ENCODE data around the gene TEKTIP1.

Gene TEKTIP1

GRCh38 chr19:3543150-3544057, 4.4 kb downstream of the TEKTIP1 start:
- Histone ChIP-seq H3K27me3 (ENCODE audit: control insufficient read depth in 1 of 2, insufficient read depth in 2 of 2, low read length in 2 of 2) (no peaks in the 10 kb centered on the region), H3K4me3 (ENCODE audit: low read length in 2 of 2) (no peak overlapping the region), H3K27ac (ENCODE audit: low read length) (no peak overlapping the region), H3K9ac (ENCODE audit: low read length in 2 of 2) (no peak overlapping the region), H3K9me3 (ENCODE audit: control insufficient read depth in 2 of 2, low read length in 2 of 2) (no peaks in the 10 kb centered on the region), H3K36me3 (ENCODE audit: control insufficient read depth in 2 of 2, insufficient read depth in 2 of 2, low read length in 2 of 2) (peaks cover 3 to 4% of the 10 kb centered on the region in 2 donors), H3K4me1 (ENCODE audit: control insufficient read depth, insufficient read depth, low read length) (peaks cover 2% of the 10 kb centered on the region)

GRCh38 chr19:3544058-3544376, 5.0 kb downstream of the TEKTIP1 start:
- Histone ChIP-seq H3K27ac (ENCODE audit: low read length) (no peak overlapping the region), H3K9me3 (ENCODE audit: control insufficient read depth in 2 of 2, low read length in 2 of 2) (no peaks in the 10 kb centered on the region), H3K4me1 (ENCODE audit: control insufficient read depth, insufficient read depth, low read length) (no peaks in the 10 kb centered on the region), H3K4me3 (ENCODE audit: low read length in 2 of 2) (no peak overlapping the region), H3K27me3 (ENCODE audit: control insufficient read depth in 1 of 2, insufficient read depth in 2 of 2, low read length in 2 of 2) (no peaks in the 10 kb centered on the region), H3K36me3 (ENCODE audit: control insufficient read depth in 2 of 2, insufficient read depth in 2 of 2, low read length in 2 of 2) (peaks cover 3 to 4% of the 10 kb centered on the region in 2 donors), H3K9ac (ENCODE audit: low read length in 2 of 2) (no peak overlapping the region)

GRCh38 chr19:3544742-3545668, 6.0 kb downstream of the TEKTIP1 start:
- no peaks in the 10 kb centered on the region for H3K27me3 ChIP-seq (ENCODE audit: control insufficient read depth in 1 of 2, insufficient read depth in 2 of 2, low read length in 2 of 2)
- H3K36me3 ChIP-seq (ENCODE audit: control insufficient read depth in 2 of 2, insufficient read depth in 2 of 2, low read length in 2 of 2) = peaks cover 2 to 4% of the 10 kb centered on the region in 2 donors
- H3K27ac ChIP-seq (ENCODE audit: low read length) = no peak overlapping the region
- H3K4me3 ChIP-seq (ENCODE audit: low read length in 2 of 2) = no peak overlapping the region
- H3K4me1 ChIP-seq (ENCODE audit: control insufficient read depth, insufficient read depth, low read length) = no peaks in the 10 kb centered on the region
- H3K9me3 ChIP-seq (ENCODE audit: control insufficient read depth in 2 of 2, low read length in 2 of 2) = no peaks in the 10 kb centered on the region
- H3K9ac ChIP-seq (ENCODE audit: low read length in 2 of 2) = no peak overlapping the region

GRCh38 chr19:3545669-3546034, 6.7 kb downstream of the TEKTIP1 start:
- no peaks in the 10 kb centered on the region for H3K27me3 ChIP-seq (ENCODE audit: control insufficient read depth in 1 of 2, insufficient read depth in 2 of 2, low read length in 2 of 2)

GRCh38 chr19:3546119-3546518, 7.1 kb downstream of the TEKTIP1 start:
- Histone ChIP-seq H3K4me1 (ENCODE audit: control insufficient read depth, insufficient read depth, low read length) (no peaks in the 10 kb centered on the region), H3K27me3 (ENCODE audit: control insufficient read depth in 1 of 2, insufficient read depth in 2 of 2, low read length in 2 of 2) (no peaks in the 10 kb centered on the region), H3K4me3 (ENCODE audit: low read length in 2 of 2) (no peak overlapping the region), H3K9me3 (ENCODE audit: control insufficient read depth in 2 of 2, low read length in 2 of 2) (no peaks in the 10 kb centered on the region), H3K9ac (ENCODE audit: low read length in 2 of 2) (no peak overlapping the region), H3K36me3 (ENCODE audit: control insufficient read depth in 2 of 2, insufficient read depth in 2 of 2, low read length in 2 of 2) (peaks cover 2 to 4% of the 10 kb centered on the region in 2 donors), H3K27ac (ENCODE audit: low read length) (no peak overlapping the region)

More at GRCh38 chr19:3545669-3546034, 6.7 kb downstream of the TEKTIP1 start:
- Histone ChIP-seq H3K27ac (ENCODE audit: low read length) (no peak overlapping the region), H3K36me3 (ENCODE audit: control insufficient read depth in 2 of 2, insufficient read depth in 2 of 2, low read length in 2 of 2) (peaks cover 2 to 4% of the 10 kb centered on the region in 2 donors), H3K4me3 (ENCODE audit: low read length in 2 of 2) (no peak overlapping the region), H3K4me1 (ENCODE audit: control insufficient read depth, insufficient read depth, low read length) (no peaks in the 10 kb centered on the region), H3K9me3 (ENCODE audit: control insufficient read depth in 2 of 2, low read length in 2 of 2) (no peaks in the 10 kb centered on the region), H3K9ac (ENCODE audit: low read length in 2 of 2) (no peak overlapping the region)

- Histone ChIP-seq H3K4me3 (ENCODE audit: low read length in 2 of 2) (no peak overlapping the region), H3K9me3 (ENCODE audit: control insufficient read depth in 2 of 2, low read length in 2 of 2) (no peaks in the 10 kb centered on the region), H3K4me1 (ENCODE audit: control insufficient read depth, insufficient read depth, low read length) (no peaks in the 10 kb centered on the region), H3K27me3 (ENCODE audit: control insufficient read depth in 1 of 2, insufficient read depth in 2 of 2, low read length in 2 of 2) (no peaks in the 10 kb centered on the region), H3K36me3 (ENCODE audit: control insufficient read depth in 2 of 2, insufficient read depth in 2 of 2, low read length in 2 of 2) (peaks cover 2 to 4% of the 10 kb centered on the region in 2 donors), H3K27ac (ENCODE audit: low read length) (no peak overlapping the region), H3K9ac (ENCODE audit: low read length in 2 of 2) (no peak overlapping the region)
These were observed 8.3 kb downstream of the TEKTIP1 start for GRCh38 chr19:3547301-3547731.

- Histone ChIP-seq H3K4me3 (ENCODE audit: low read length in 2 of 2) (no peak overlapping the region), H3K9me3 (ENCODE audit: control insufficient read depth in 2 of 2, low read length in 2 of 2) (no peaks in the 10 kb centered on the region), H3K36me3 (ENCODE audit: control insufficient read depth in 2 of 2, insufficient read depth in 2 of 2, low read length in 2 of 2) (peaks cover 2 to 4% of the 10 kb centered on the region in 2 donors), H3K4me1 (ENCODE audit: control insufficient read depth, insufficient read depth, low read length) (peaks cover 2% of the 10 kb centered on the region), H3K27ac (ENCODE audit: low read length) (no peak overlapping the region), H3K27me3 (ENCODE audit: control insufficient read depth in 1 of 2, insufficient read depth in 2 of 2, low read length in 2 of 2) (no peaks in the 10 kb centered on the region), H3K9ac (ENCODE audit: low read length in 2 of 2) (no peak overlapping the region)
These were observed 8.9 kb downstream of the TEKTIP1 start for GRCh38 chr19:3547767-3548282.

- Histone ChIP-seq H3K27me3 (ENCODE audit: control insufficient read depth in 1 of 2, insufficient read depth in 2 of 2, low read length in 2 of 2) (no peaks in the 10 kb centered on the region), H3K36me3 (ENCODE audit: control insufficient read depth in 2 of 2, insufficient read depth in 2 of 2, low read length in 2 of 2) (peaks cover 2 to 4% of the 10 kb centered on the region in 2 donors), H3K9me3 (ENCODE audit: control insufficient read depth in 2 of 2, low read length in 2 of 2) (no peaks in the 10 kb centered on the region), H3K27ac (ENCODE audit: low read length) (no peak overlapping the region), H3K9ac (ENCODE audit: low read length in 2 of 2) (no peak overlapping the region), H3K4me3 (ENCODE audit: low read length in 2 of 2) (no peak overlapping the region), H3K4me1 (ENCODE audit: control insufficient read depth, insufficient read depth, low read length) (peaks cover 4% of the 10 kb centered on the region)
These were observed 9.6 kb downstream of the TEKTIP1 start for GRCh38 chr19:3548606-3549005.

- Histone ChIP-seq H3K9ac (ENCODE audit: low read length in 2 of 2) (no peak overlapping the region), H3K36me3 (ENCODE audit: control insufficient read depth in 2 of 2, insufficient read depth in 2 of 2, low read length in 2 of 2) (peaks cover 2 to 4% of the 10 kb centered on the region in 2 donors), H3K9me3 (ENCODE audit: control insufficient read depth in 2 of 2, low read length in 2 of 2) (no peaks in the 10 kb centered on the region), H3K4me1 (ENCODE audit: control insufficient read depth, insufficient read depth, low read length) (peaks cover 4% of the 10 kb centered on the region), H3K4me3 (ENCODE audit: low read length in 2 of 2) (no peak overlapping the region), H3K27ac (ENCODE audit: low read length) (no peak overlapping the region), H3K27me3 (ENCODE audit: control insufficient read depth in 1 of 2, insufficient read depth in 2 of 2, low read length in 2 of 2) (no peaks in the 10 kb centered on the region)
These were observed 10.8 kb downstream of the TEKTIP1 start for GRCh38 chr19:3549816-3550215.

- no peak overlapping the region for H3K27ac ChIP-seq (ENCODE audit: low read length)
- H3K9ac ChIP-seq (ENCODE audit: low read length in 2 of 2) = no peak overlapping the region
- no peaks in the 10 kb centered on the region for H3K36me3 ChIP-seq (ENCODE audit: control insufficient read depth in 2 of 2, insufficient read depth in 2 of 2, low read length in 2 of 2)
- no peaks in the 10 kb centered on the region for H3K9me3 ChIP-seq (ENCODE audit: control insufficient read depth in 2 of 2, low read length in 2 of 2)
- peaks cover 13% of the 10 kb centered on the region for H3K4me1 ChIP-seq (ENCODE audit: control insufficient read depth, insufficient read depth, low read length)
- H3K4me3 ChIP-seq (ENCODE audit: low read length in 2 of 2) = no peak overlapping the region
- H3K27me3 ChIP-seq (ENCODE audit: control insufficient read depth in 1 of 2, insufficient read depth in 2 of 2, low read length in 2 of 2) = no peaks in the 10 kb centered on the region
These were observed 12.2 kb downstream of the TEKTIP1 start for GRCh38 chr19:3550947-3551791.

All from stomach smooth muscle (tissue), 2 donors.